HK-2 (cell line): ENCODE measurements around the gene BICRAL.
"Not testable (repeated sequence)": the region's sequence is repeated elsewhere in the genome, so short reads cannot be mapped to it uniquely, and the experiment has no call there.

Source experiments
- DNase-seq: peaks from one replicate; pipeline ENCODE4 v3.0.0-alpha.2; 2018; ENCODE audit not compliant: unreplicated experiment

BICRAL gene

GRCh38 chr6:42795651-42796050, 13.8 kb downstream of the BICRAL start:
- DNase-seq: no peak

- DNase-seq: no peak
These were observed 14.3 kb downstream of the BICRAL start for GRCh38 chr6:42796171-42796570.

DNA sequence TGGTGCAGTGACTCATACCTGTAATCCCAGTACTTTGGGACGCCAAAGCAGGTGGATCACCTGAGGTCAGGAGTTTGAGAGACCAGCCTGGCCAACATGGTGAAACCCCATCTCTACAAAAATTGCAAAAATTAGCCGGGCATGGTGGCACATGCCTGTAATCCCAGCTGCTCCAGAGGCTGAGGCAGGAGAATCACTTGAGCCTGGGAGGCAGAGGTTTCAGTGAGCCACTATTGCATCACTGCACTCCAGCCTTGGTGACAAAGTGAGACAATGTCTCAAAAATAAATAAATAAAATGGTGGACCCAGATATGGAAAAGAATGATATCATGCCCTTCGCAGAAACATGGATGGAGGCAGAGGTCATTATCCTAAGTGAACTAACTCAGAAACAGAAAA, 15.8 kb downstream of the BICRAL start:
- DNase-seq: not testable (repeated sequence)

GRCh38 chr6:42805297-42805861, 23.5 kb downstream of the BICRAL start:
- DNase-seq: no peak

- DNase-seq: not testable (repeated sequence)
These were observed 24.5 kb downstream of the BICRAL start for GRCh38 chr6:42806359-42806758.

- DNase-seq: no peak
These were observed 26.9 kb downstream of the BICRAL start for GRCh38 chr6:42808492-42809483.

DNA sequence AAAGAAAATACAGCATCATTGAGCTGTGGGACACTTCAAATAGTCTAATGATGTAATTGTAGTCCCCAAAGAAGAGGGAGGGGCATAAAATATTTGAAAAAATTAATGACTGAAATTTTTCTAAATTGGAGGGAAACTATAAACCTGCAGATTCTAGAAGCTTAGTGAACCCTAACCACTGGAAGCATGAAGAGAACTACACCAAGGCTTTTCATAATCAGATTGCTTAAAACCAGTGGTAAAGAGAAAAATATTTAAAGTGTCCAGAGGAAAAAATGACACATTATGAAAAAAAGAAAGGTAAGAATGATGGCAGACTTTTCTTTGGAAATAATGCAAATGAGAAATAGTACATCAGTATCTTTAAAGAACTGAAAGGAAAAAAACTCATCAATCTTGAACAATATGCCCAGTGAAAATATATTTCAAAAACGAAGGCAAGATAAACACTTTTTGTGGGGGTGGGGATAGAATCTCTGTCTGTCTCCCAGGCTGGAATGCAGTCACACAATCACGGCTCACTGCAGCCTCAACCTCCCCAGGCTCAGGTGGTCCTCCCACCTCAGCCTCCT, 31.3 kb downstream of the BICRAL start:
- DNase-seq: no peak

DNA sequence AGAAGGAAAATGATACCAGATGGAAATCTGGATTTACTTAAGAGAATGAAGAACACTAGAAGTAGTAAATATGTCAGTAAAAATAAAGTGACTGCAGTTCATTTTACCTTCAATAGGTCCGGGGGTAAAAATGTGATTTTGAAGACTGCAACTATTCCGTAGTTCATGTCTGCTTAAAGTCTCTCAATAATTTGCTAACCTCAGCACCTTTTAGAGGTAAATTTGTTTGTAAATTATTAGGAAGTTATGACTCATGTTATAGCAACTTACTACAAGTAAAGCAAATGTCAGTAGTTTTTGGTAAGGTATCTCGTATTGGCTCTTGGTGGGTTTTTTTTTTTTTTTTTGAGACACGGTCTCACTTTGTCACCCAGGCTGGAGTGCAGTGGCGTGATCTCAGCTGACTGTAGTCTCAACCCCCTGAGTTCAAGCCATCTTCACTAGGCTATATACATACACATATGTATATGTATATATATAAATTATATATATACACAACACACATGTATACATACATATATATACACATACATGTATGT, 32.1 kb downstream of the BICRAL start:
- DNase-seq: no peak

DNA sequence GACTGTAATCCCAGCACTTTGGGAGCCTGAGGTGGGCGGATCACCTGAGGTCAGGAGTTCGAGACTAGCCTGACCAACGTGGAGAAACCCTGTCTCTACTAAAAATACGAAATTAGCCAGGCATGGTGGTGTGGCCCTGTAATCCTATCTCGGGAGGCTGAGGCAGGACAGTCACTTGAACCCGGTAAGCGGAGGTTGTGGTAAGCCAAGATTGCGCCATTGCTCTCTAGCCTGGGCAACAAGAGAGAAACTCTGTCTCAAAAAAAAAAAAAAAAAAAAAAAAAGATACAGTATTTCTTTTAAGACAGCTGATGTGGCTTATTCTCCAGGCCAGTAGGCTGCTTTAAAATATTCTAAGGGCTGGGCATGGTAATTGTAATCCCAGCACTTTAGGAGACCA, 33.9 kb downstream of the BICRAL start:
- not testable (repeated sequence) for DNase-seq

DNA sequence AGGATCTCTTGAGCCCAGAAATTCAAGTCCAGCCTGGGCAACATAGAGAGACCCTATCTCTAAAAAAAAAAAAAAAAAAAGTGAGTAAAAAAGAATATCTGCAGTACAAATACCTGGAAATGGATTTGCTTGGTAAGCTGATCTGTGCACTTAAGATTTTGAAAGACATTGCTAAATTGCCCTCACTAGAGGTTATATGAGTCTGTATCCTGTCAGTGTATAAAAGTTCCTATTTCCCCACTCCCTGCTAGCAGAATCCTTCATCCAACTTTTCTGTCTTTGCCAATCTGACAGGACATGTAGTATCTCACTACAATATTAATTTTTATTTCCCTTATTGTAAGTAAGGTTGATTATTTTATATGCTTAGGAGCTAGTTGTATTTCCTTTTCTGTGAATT, 36.1 kb downstream of the BICRAL start:
- no peak for DNase-seq

GRCh38 chr6:42818416-42818815, 36.6 kb downstream of the BICRAL start:
- DNase-seq: no peak

DNA sequence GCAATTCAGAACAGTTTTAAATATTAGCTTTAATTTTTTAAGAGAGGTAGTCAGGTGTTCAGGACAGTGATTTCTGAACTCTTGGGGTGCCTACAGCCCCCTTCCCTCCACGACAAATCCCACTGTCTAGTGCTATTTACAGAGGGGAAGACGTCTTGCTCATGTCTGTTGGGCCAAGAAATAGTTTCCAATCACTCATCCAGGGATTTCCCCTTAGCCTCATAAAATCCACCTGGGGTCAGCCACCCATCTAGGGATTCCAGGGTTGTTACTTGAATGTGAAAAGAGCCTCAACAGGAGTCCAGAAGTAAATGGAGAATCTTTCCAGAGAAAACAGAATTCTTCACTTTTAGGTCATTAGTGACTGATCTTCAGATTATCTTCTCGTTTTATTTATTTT, 37.0 kb downstream of the BICRAL start:
- DNase-seq: no peak

- no peak for DNase-seq
These were observed 38.1 kb downstream of the BICRAL start for GRCh38 chr6:42819803-42820511.

DNA sequence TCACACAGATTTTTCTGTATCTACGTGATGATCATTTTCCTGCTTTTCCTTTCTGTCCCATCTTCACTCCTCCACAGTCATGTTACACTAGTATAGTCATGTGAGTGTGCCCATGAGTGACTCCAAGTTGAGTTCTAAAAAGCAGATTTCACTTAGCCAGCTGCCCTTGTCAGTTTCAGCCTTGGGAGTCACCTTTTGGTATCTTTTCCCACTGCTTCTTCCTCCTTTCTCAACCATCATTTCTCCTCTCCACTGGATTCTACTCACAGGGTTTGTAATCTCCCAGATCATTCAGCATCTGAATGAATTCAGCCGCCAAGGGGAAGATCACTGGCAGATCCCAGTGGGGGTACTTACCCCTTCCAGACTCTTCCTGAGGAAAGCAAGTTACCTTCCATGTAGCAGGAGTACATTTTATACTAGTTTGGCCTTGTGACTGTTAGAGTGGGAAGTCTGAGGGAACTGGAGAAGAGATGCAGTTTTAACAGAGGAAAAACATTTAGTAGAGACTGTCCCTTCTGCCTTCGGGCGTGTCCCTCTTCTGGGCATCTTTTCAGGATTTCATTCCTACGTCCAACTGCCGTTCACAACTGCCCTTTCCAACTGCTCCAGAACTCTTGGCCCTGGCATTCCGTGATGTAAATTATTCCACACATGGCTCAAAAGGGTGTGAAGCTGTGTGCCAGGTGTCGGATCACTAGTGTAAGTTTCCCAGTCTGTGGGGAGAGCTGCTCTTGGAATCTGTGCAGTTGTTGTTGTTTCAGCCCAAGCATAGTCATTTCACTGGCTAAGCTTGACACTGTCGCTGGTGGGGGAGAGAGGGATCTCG, 38.9 kb downstream of the BICRAL start:
- no peak for DNase-seq

- DNase-seq: no peak
These were observed 39.5 kb downstream of the BICRAL start for GRCh38 chr6:42821341-42821668.

DNA sequence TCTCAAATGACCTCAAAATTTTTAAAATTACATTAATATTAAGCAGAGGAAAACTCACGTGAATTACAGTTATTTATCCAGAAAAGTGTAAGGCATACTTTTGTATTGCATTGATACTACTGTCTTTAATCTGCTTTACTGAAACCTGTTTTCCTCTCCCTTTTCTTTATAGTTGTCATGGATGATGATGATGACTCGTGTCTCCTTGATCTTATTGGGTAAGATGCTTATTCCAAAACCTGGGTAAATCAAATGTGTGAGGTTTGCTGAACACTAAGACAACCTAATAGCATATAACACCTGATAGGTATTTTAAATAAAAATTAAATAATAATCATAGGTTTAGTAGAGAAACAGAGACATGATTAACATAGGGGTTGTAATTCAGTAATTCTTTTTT, 40.0 kb downstream of the BICRAL start:
- DNase-seq: no peak

DNA sequence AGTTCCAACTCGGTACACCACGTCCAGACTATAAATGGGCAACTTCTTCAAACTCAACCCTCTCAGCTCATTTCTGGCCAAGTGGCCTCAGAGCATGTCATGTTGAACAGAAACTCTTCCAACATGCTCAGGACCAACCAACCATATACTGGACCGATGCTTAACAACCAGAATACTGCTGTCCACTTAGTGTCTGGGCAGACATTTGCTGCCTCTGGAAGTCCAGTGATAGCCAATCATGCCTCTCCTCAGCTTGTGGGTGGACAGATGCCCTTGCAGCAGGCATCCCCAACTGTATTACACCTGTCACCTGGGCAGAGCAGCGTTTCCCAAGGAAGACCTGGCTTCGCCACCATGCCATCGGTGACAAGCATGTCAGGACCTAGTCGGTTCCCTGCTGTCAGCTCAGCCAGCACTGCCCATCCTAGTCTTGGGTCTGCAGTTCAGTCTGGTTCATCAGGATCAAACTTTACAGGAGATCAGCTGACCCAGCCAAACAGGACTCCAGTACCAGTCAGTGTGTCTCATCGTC, 47.8 kb downstream of the BICRAL start:
- DNase-seq: no peak

DNA sequence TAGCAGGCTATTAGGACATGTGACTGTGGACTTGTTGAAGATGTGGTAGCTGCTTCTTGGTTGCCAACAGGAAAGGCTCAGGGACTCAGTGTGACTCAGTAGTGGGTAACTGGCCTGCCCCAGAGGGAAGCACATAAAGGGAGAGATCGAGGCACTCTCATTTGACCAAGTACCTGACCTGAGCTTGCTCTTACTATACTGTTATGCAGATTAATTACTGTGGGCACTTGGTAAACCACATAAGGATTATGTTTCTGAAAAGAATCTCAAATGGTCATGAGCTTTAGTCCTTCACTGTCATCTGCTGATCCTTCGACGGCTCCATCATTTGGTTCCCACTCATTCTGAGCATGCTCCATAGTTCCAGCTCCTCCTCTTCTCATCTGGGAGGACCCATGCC, 49.4 kb downstream of the BICRAL start:
- no peak for DNase-seq

DNA sequence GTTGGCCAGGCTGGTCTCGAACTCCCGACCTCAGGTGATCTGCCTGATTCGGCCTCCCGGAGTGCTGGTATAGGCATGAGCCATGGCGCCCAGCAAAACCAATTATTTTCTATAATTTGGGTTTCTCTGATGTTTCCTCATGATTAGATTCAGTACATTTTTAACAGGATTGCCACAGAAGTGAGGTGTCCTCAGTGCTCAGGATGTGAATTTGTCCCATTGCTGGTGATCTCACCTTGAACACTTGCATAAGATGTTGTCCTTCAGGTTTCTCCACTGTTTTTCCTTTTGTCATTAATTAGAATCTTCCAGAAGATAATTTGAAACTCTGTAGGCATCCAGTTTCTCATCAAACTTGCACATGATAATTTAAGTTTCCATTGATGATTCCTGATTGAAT, 52.2 kb downstream of the BICRAL start:
- no peak for DNase-seq

- DNase-seq: no peak
These were observed 60.2 kb downstream of the BICRAL start for GRCh38 chr6:42841844-42842584.
